HG03060 (cell line): ENCODE measurements around the gene HEXIM2.
A peak's percentile ranks its signal among the peaks of the same experiment; 100 is the strongest.

Experiments
- ATAC-seq: cut with Tn5 transposase; IDR thresholded peaks from one replicate; pipeline ENCODE4 v1.9.1; 2021; ENCODE audit warnings: low read depth, moderate number of reproducible peaks; ENCODE audit not compliant: unreplicated experiment

The HEXIM2 gene

GRCh38 chr17:45143094-45143670, 18.5 kb upstream of the HEXIM2 start:
- no peak for ATAC-seq

- ATAC-seq = no peak
These were observed 17.9 kb upstream of the HEXIM2 start for GRCh38 chr17:45143767-45144198.

GRCh38 chr17:45144199-45145034, 17.3 kb upstream of the HEXIM2 start:
- no peak for ATAC-seq

- no peak for ATAC-seq
These were observed 16.7 kb upstream of the HEXIM2 start for GRCh38 chr17:45145035-45145389.

- no peak for ATAC-seq
These were observed 15.5 kb upstream of the HEXIM2 start for GRCh38 chr17:45146166-45146565.

- ATAC-seq = no peak
These were observed 15.1 kb upstream of the HEXIM2 start for GRCh38 chr17:45146592-45146889.

- no peak for ATAC-seq
These were observed 14.6 kb upstream of the HEXIM2 start for GRCh38 chr17:45146890-45147580.

- no peak for ATAC-seq
These were observed 14.0 kb upstream of the HEXIM2 start for GRCh38 chr17:45147581-45148182.

GRCh38 chr17:45148183-45149036, 13.3 kb upstream of the HEXIM2 start, which contains the start of gene HEXIM1:
Gene HEXIM1 (plus strand): TSS chr17:45148475. CDS start chr17:45149191, 716 bp downstream.
- peak; percentile 49 for ATAC-seq

- ATAC-seq = no peak
These were observed 12.5 kb upstream of the HEXIM2 start for GRCh38 chr17:45149037-45149668.

GRCh38 chr17:45149669-45150664, 11.7 kb upstream of the HEXIM2 start:
- no peak for ATAC-seq

GRCh38 chr17:45150911-45151809, 10.5 kb upstream of the HEXIM2 start:
- no peak for ATAC-seq

GRCh38 chr17:45155029-45155428, 6.6 kb upstream of the HEXIM2 start:
- ATAC-seq = no peak

GRCh38 chr17:45155483-45155882, 6.2 kb upstream of the HEXIM2 start:
- no peak for ATAC-seq

GRCh38 chr17:45156242-45156641, 5.4 kb upstream of the HEXIM2 start:
- no peak for ATAC-seq

- ATAC-seq = no peak
These were observed 1.0 kb upstream of the HEXIM2 start for GRCh38 chr17:45160447-45161287.
